Small intestine (tissue), 7 donors: Measurements from ENCODE around the gene BPTF. TPM values are rescaled to one million over a fixed set of nuclear protein-coding genes. Genes with fewer than 3 reads are reported as not detected.
"Not testable (repeated sequence)": the region's sequence is repeated elsewhere in the genome, so short reads cannot be mapped to it uniquely, and the experiment has no call there.

Source experiments
- DNase-seq, 2 donors: peaks; one replicate each; pipeline versions ENCODE4 v3.0.0 to v3.0.0-alpha.2; 2013
- FAIRE-seq: peaks from 2 replicates; lab custom pipeline; 2012; peaks lifted over from hg19 to GRCh38; lab: Jason Lieb, UNC
- H3K27ac ChIP-seq, 3 donors: one replicate each; pipeline ENCODE4 v1.5.1; 2013; ENCODE audit warnings: low read length in 2 of 3, mild to moderate bottlenecking in 2 of 3, control low read depth in 1 of 3, inconsistent platforms in 1 of 3, low read depth in 1 of 3, moderate library complexity in 1 of 3
- H3K27me3 ChIP-seq, 3 donors: one replicate each; pipeline ENCODE4 v1.6.1; 2013; ENCODE audit warnings: low read length in 3 of 3, inconsistent platforms in 1 of 3; ENCODE audit not compliant: control insufficient read depth in 3 of 3, insufficient read depth in 3 of 3
- H3K36me3 ChIP-seq, 3 donors: one replicate each; pipeline ENCODE4 v1.6.1; 2013; ENCODE audit warnings: low read length in 3 of 3, inconsistent platforms in 1 of 3, low read depth in 1 of 3, mild to moderate bottlenecking in 1 of 3, moderate library complexity in 1 of 3; ENCODE audit not compliant: control insufficient read depth in 3 of 3, insufficient read depth in 2 of 3
- H3K4me1 ChIP-seq, 3 donors: one replicate each; pipeline ENCODE4 v1.6.1; 2013; ENCODE audit warnings: low read length in 2 of 3, inconsistent platforms in 1 of 3, low read depth in 1 of 3, mild to moderate bottlenecking in 1 of 3, moderate library complexity in 1 of 3; ENCODE audit not compliant: control insufficient read depth in 3 of 3, insufficient read depth in 2 of 3
- H3K4me3 ChIP-seq, 3 donors: one replicate each; pipeline ENCODE4 v1.5.1; 2013; ENCODE audit warnings: low read length in 3 of 3, control low read depth in 1 of 3, inconsistent platforms in 1 of 3, low read depth in 1 of 3, mild to moderate bottlenecking in 1 of 3, moderate library complexity in 1 of 3
- H3K9me3 ChIP-seq, 2 donors: one replicate each; pipeline ENCODE4 v1.6.1; 2013; ENCODE audit warnings: low read depth in 1 of 2, low read length in 1 of 2; ENCODE audit not compliant: control insufficient read depth in 2 of 2, insufficient read depth in 1 of 2
- WGBS, 3 donors: extraction: QIAGEN DNeasy Blood & Tissue Kit; methylation state at CpG; one replicate each; pipeline ENCODE4 v1.1.7; 2013; 5-methylcytosine and 5-hydroxymethylcytosine counted together
- polyA plus RNA-seq, 4 donors: library from polyadenylated mRNA; stranded (reverse) in 3 of 4; unstranded in 1 of 4; fragments of 200-250 nt in 3 of 4; fragments of 120-200 nt in 1 of 4; gene quantifications; one replicate each; pipeline versions ENCODE4 v1.2.1 to v1.2.3, GENCODE V29; 2013
- donor health status: healthy with polysubstance abuse.
- donor health status: control.
- donor health status: control.
- donor health status: Bipolar disorder and iron deficiency.
- donor health status: healthy.

BPTF gene
- polyA plus RNA-seq, 4 donors: 11.6 to 59.3 (median 17.5) TPM

DNA sequence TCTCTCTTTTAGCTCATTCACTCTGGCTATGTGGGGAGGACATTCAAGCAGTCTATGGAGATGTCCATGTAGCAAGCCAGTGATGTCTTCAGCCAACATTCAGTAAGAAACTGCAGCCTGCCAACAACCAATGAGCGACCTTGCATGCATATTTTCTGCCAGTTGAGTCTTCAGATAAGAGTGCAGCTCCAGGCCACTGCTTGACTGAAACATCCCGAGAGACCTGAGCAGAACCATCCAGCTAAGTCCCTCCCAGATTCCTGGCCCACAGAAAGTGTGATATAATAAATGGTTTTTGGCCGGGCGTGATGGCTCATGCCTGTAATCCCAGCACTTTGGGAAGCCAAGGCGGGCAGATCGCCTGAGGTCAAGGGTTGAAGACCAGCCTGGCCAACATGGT lies 181.5 kb downstream of the BPTF start:
- no peak for DNase-seq
- WGBS, 3 donors: 72 to 79% (median 79%) methylated on average over 6 of the region's 6 CpGs
- H3K27ac ChIP-seq: no peak overlapping the region
- no peaks in the 10 kb centered on the region for H3K9me3 ChIP-seq
- no peak for FAIRE-seq
- no peak overlapping the region for H3K4me3 ChIP-seq
- H3K36me3 ChIP-seq: no peaks in the 10 kb centered on the region
- H3K4me1 ChIP-seq: no peaks in the 10 kb centered on the region
- H3K27me3 ChIP-seq: no peaks in the 10 kb centered on the region

DNA sequence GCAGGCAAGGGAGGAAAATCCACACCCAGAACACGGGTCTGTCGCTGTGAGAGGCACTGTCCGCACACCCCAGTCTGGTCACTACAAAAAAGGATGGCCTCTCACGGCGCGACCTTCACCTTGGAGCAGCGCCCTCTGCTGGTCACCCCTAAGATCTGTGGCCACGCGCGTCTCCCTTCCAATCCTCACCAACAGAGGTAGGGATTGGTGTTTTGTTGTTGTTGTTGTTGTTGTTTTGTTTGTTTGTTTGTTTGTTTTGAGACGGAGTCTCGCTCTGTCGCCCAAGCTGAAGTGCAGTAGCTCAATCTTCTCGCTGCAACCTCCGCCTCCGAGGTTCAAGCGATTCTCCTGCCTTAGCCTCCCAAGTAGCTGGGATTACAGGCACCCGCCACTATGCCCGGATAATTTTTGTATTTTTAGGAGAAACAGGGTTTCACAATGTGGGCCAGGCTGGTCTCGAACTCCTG lies 185.9 kb downstream of the BPTF start:
- 40 to 46% (median 43%) methylated on average over 19 to 20 of the region's 20 CpGs for WGBS, 3 donors
- H3K36me3 ChIP-seq: no peaks in the 10 kb centered on the region
- peak; percentile 34 to 46 for DNase-seq
- no peaks in the 10 kb centered on the region for H3K4me1 ChIP-seq
- no peaks in the 10 kb centered on the region for H3K27me3 ChIP-seq
- no peaks in the 10 kb centered on the region for H3K9me3 ChIP-seq
- no peak for FAIRE-seq
- no peak overlapping the region for H3K4me3 ChIP-seq
- H3K27ac ChIP-seq: no peak overlapping the region

DNA sequence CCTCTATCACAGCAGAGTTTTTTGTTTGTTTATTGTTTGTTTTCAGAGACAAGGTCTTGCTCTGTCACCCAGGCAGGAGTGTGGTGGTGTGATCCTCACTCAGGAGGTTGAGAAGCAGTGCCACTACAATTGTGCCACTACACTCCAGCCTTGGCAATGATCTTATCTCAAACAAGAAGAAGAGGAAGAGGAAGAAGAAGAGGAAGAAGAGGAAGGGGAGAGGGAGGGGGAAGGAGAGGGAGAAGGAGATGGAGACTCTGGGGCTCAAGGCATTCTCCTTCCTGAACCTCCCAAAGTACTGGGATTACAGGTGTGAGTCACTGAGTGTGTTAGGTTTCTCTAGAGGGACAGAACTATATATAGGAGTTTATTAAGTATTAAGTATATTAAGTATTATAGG lies 188.1 kb downstream of the BPTF start:
- no peak for FAIRE-seq
- no peaks in the 10 kb centered on the region for H3K4me1 ChIP-seq

DNA sequence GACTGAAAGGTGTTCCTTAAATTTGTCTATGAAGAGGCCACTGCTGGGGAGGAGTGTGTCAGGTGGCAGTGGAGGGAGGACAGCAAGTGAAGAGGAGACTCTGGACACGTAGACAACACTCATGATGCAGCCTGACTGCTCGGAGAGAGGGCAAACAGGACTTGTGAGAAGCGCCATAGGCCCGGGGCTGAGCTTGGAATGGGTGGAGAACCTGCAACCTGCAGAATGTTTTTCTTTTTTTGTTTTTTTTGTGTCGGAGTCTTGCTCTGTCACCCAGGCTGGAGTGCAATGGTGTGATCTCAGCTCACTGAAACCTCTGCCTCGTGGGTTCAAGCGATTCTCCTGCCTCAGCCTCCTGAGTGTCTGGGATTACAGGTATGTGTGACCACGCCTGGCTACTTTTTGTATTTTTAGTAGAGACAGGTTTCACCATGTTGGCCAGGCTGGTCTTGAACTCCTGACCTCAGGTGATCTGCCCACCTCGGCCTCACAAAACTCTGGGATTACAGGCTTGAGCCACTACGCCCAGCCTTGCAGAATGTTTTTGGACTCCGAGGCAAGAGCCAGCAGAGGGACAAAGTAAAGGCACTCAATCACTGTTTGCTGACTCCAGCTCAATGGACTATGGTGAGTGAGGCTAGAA lies 189.9 kb downstream of the BPTF start:
- FAIRE-seq: no peak
- WGBS, 3 donors: 84 to 85% (median 85%) methylated on average over 11 of the region's 11 CpGs
- H3K9me3 ChIP-seq: no peaks in the 10 kb centered on the region
- no peaks in the 10 kb centered on the region for H3K36me3 ChIP-seq
- H3K4me1 ChIP-seq: no peaks in the 10 kb centered on the region
- H3K27ac ChIP-seq: no peak overlapping the region
- H3K4me3 ChIP-seq: no peak overlapping the region
- no peak for DNase-seq
- no peaks in the 10 kb centered on the region for H3K27me3 ChIP-seq

More for the DNA sequence above, 188.1 kb downstream of the BPTF start:
- no peaks in the 10 kb centered on the region for H3K9me3 ChIP-seq
- no peak for DNase-seq
- H3K4me3 ChIP-seq: no peak overlapping the region
- no peaks in the 10 kb centered on the region for H3K27me3 ChIP-seq
- H3K36me3 ChIP-seq: no peaks in the 10 kb centered on the region
- H3K27ac ChIP-seq: no peak overlapping the region

DNA sequence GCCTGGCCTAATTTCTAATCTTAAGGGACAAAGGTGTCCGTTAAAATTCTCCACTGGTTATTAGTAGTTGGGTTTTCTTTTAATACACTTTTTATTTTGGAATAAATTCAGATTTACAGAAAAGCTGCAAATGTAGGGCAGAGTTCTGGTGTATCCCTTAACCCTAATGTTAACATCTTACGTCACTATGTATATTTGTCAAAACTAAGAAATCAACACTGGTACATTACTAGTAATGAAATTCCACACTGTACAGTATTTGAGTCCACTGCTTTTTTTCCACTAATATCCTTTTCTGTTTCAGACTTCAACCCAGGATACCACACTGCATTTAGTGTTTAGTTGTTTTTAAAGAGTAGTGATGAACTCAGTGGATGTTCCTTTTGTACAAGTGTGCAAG lies 191.5 kb downstream of the BPTF start:
- H3K4me1 ChIP-seq: no peaks in the 10 kb centered on the region
- H3K9me3 ChIP-seq: no peaks in the 10 kb centered on the region
- H3K27ac ChIP-seq: no peak overlapping the region
- no peak for FAIRE-seq
- DNase-seq: no peak
- 82 to 96% (median 87%) methylated on average over 2 of the region's 2 CpGs for WGBS, 3 donors
- H3K36me3 ChIP-seq: no peaks in the 10 kb centered on the region
- no peaks in the 10 kb centered on the region for H3K27me3 ChIP-seq
- H3K4me3 ChIP-seq: no peak overlapping the region

DNA sequence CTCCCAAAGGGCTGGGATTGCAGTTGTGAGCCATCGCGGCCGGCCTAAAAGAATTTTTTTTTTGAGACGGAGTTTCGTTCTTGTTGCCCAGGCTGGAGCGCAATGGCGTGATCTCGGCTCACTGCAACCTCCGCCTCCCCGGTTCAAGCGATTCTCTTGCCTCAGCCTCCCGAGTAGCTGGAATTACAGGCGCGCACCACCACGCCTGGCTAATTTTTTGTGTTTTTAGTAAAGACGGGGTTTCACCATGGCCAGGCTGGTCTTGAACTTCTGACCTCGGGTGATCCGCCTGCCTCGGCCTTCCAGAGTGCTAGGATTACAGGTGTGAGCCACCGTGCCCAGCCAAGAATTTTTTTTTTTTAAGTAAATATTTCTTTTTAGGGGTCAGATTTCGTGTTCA lies 193.2 kb downstream of the BPTF start:
- not testable (repeated sequence) for H3K27me3 ChIP-seq, H3K9me3 ChIP-seq, FAIRE-seq, H3K27ac ChIP-seq, H3K4me3 ChIP-seq, H3K4me1 ChIP-seq, DNase-seq, H3K36me3 ChIP-seq
- 89 to 92% (median 92%) methylated on average over 21 of the region's 21 CpGs for WGBS, 3 donors

DNA sequence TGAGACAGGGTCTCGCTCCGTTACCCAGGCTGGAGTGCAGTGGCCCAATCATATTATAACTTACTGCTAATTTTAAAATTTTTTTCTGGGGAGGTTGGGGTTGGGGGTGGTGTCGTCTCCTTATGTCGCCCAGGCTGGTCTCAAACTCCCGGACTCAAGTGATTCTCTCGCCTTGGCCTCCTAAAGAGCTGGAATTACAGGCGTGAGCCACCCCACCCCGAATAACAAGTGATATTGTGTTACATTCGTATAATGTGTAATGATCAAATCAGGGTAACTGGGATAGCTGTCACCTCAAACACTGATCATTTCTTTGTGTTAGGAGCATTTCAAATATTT lies 194.0 kb downstream of the BPTF start:
- H3K27ac ChIP-seq: no peak overlapping the region
- DNase-seq: no peak
- no peaks in the 10 kb centered on the region for H3K36me3 ChIP-seq
- no peaks in the 10 kb centered on the region for H3K27me3 ChIP-seq
- no peaks in the 10 kb centered on the region for H3K9me3 ChIP-seq
- WGBS, 3 donors: 72 to 75% (median 73%) methylated on average over 9 of the region's 9 CpGs
- H3K4me3 ChIP-seq: peak overlapping the region in 1 of 3 donors; percentile 37
- H3K4me1 ChIP-seq: no peaks in the 10 kb centered on the region
- FAIRE-seq: no peak

DNA sequence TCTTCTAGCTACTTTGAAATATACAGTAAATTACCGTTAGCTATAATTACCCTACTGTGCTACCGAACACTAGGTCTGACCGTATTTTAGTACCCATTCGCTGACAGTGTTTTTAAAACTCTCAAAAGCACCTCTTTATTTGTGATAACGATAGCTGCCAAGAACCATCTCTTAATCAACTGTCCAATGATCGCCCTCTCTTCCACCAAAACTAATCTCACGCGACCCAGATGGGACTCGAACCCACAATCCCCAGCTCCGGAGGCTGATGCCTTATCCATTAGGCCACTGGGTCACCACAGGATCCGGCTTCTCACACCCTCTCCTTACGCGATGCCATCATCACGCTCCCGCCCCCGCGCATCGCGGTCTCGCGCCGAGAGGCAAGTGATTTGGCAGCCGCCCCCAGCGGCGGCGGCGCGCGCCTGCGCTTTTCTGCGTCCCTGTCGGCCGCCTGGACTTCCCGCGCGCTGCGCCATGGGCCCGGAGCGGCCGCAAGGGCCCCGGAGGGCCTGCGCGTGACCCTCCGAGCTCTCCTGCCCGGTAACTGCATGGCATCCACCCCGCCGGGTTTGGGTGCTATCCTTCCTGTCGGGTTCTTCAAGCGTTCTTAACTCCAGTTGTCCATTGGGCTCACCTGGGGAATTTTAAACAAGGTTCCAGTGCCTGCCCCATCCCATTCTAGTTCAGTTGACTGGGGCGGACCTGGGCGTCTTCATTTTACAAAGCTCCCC lies 194.5 kb downstream of the BPTF start:
- Histone ChIP-seq H3K27me3 (no peaks in the 10 kb centered on the region), H3K9me3 (no peaks in the 10 kb centered on the region), H3K4me1 (no peaks in the 10 kb centered on the region), H3K4me3 (peak overlapping the region; percentile 42 to 61 (median 50)), H3K36me3 (no peaks in the 10 kb centered on the region), H3K27ac (peak overlapping the region; percentile 58 to 94 (median 69))
- FAIRE-seq: no peak
- WGBS, 3 donors: 0 to 1% (median 0%) methylated on average over 50 to 51 of the region's 51 CpGs
- peak; percentile 94 to 97 for DNase-seq
